PFSK-1 (cell line): ENCODE results near the gene TMEM86A.

Experiments used
- FOXP2 ChIP-seq: optimal IDR thresholded peaks from 2 replicates; pipeline ENCODE3; 2011; ENCODE audit warnings: borderline replicate concordance, control low read depth, inconsistent platforms; ENCODE audit not compliant: insufficient read depth; ENCODE audit errors: extremely low read length, extremely low read depth
- POLR2AphosphoS5 ChIP-seq: IDR thresholded peaks from 2 replicates; pipeline ENCODE4 v1.6.1; 2012; ENCODE audit warnings: low read depth, mild to moderate bottlenecking, control low read depth, low read length, moderate library complexity
- REST ChIP-seq, 2 experiments: IDR thresholded peaks; 2 replicates each; pipeline versions ENCODE4 v1.6.1 to v1.8.0; 2011 to 2012; ENCODE audit warnings: low read depth in 2 of 2, low read length in 2 of 2, control low read depth in 1 of 2, inconsistent platforms in 1 of 2, mild to moderate bottlenecking in 1 of 2, moderate library complexity in 1 of 2; ENCODE audit not compliant: insufficient read depth in 1 of 2
- SIN3A ChIP-seq: IDR thresholded peaks from 2 replicates; pipeline ENCODE4 v1.6.1; 2012; ENCODE audit warnings: mild to moderate bottlenecking, low read length, moderate library complexity, borderline replicate concordance; ENCODE audit not compliant: insufficient read depth
- TAF1 ChIP-seq: IDR thresholded peaks from 2 replicates; pipeline ENCODE4 v1.6.1; 2012; ENCODE audit warnings: low read length, control low read depth, borderline replicate concordance; ENCODE audit not compliant: insufficient read depth

Gene TMEM86A

GRCh38 chr11:18714443-18714780, 15.8 kb downstream of the TMEM86A start:
- TF ChIP-seq REST (IDR thresholded peaks at IDR 0.05; ENCODE audit: insufficient read depth in 1 of 2, low read depth in 2 of 2, low read length in 2 of 2) (no peak), SIN3A (no peak), POLR2AphosphoS5 (no peak), TAF1 (no peak), FOXP2 (no peak)

- TF ChIP-seq REST (IDR thresholded peaks at IDR 0.05; ENCODE audit: insufficient read depth in 1 of 2, low read depth in 2 of 2, low read length in 2 of 2) (no peak), FOXP2 (no peak), SIN3A (no peak), TAF1 (no peak), POLR2AphosphoS5 (no peak)
Observed at GRCh38 chr11:18715476-18715875, 16.9 kb downstream of the TMEM86A start.

- no peak for TF ChIP-seq SIN3A
- no peak for TF ChIP-seq FOXP2
Observed at GRCh38 chr11:18720091-18720807, 21.7 kb downstream of the TMEM86A start.

- TF ChIP-seq REST (IDR thresholded peaks at IDR 0.05; ENCODE audit: insufficient read depth in 1 of 2, low read depth in 2 of 2, low read length in 2 of 2): no peak
- TF ChIP-seq SIN3A: no peak
- TF ChIP-seq FOXP2: no peak
- no peak for TF ChIP-seq POLR2AphosphoS5
- TF ChIP-seq TAF1: no peak
Observed at GRCh38 chr11:18720808-18721560, 22.4 kb downstream of the TMEM86A start.

- TF ChIP-seq REST (IDR thresholded peaks at IDR 0.05; ENCODE audit: insufficient read depth in 1 of 2, low read depth in 2 of 2, low read length in 2 of 2) (no peak), FOXP2 (no peak), SIN3A (no peak), TAF1 (no peak), POLR2AphosphoS5 (no peak)
Observed at GRCh38 chr11:18721561-18722292, 23.1 kb downstream of the TMEM86A start.
